Fibroblast of mammary gland (primary cell): Measurements from ENCODE around the gene POU3F1.

Experiments used
- DNase-seq: peaks from one replicate; pipeline ENCODE4 v3.0.0-alpha.2; 2010; ENCODE audit warnings: low read depth
- H3K4me3 ChIP-seq: 2 replicates; pipeline ENCODE4 v1.5.1; 2011; ENCODE audit warnings: low read depth, mild to moderate bottlenecking, low read length, moderate library complexity; ENCODE audit not compliant: control insufficient read depth
- TF ChIP-seq, protein P1 (sequence below): conservative IDR thresholded peaks from 2 replicates; pipeline ENCODE4 v1.5.1; 2011; ENCODE audit warnings: low read depth, low read length, inconsistent platforms; ENCODE audit not compliant: control insufficient read depth, insufficient read depth

Gene POU3F1

DNA sequence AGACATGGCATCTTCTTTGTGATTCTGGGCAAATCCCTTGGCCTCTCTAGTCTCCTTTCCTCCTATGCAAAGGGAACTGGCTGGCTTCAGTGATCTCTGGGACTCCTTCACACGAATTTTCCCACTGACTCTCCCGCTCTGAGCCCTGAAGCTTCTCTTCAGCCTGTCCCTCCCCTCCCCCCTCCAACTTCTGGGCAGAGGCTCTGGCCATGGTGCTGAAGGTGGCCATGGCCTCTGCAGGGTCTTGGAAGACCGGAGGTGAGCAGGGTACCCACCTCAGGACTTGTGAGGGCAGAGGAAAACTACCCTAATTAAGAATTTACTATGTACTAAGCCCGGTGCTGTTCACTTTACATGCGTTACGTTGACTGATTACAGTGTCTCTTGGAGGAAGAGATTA lies 29.4 kb upstream of the POU3F1 start:
- DNase-seq = peak; percentile 8
- TF ChIP-seq, protein P1, sequence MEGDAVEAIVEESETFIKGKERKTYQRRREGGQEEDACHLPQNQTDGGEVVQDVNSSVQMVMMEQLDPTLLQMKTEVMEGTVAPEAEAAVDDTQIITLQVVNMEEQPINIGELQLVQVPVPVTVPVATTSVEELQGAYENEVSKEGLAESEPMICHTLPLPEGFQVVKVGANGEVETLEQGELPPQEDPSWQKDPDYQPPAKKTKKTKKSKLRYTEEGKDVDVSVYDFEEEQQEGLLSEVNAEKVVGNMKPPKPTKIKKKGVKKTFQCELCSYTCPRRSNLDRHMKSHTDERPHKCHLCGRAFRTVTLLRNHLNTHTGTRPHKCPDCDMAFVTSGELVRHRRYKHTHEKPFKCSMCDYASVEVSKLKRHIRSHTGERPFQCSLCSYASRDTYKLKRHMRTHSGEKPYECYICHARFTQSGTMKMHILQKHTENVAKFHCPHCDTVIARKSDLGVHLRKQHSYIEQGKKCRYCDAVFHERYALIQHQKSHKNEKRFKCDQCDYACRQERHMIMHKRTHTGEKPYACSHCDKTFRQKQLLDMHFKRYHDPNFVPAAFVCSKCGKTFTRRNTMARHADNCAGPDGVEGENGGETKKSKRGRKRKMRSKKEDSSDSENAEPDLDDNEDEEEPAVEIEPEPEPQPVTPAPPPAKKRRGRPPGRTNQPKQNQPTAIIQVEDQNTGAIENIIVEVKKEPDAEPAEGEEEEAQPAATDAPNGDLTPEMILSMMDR = no peak
- H3K4me3 ChIP-seq = no peak overlapping the region

DNA sequence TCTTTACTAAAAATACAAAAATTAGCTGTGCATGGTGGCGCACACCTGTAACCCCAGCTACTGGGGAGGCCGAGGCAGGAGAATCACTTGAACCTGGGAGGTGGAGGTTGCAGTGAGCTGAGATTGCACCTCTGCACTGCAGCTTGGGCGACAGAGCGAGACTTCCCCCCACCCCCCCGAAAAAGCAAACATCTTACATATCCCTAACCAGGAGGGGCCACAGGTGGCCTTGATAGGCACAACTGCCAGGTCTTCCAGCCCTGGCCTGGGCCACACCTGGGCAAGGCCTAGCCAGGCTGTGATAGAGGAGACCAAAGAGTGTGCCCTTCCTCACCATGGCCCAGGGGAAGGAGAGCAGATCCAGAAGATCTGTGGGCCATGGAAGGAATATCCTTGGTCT lies 28.6 kb upstream of the POU3F1 start:
- DNase-seq = no peak
- TF ChIP-seq, protein P1 = no peak
- no peak overlapping the region for H3K4me3 ChIP-seq

DNA sequence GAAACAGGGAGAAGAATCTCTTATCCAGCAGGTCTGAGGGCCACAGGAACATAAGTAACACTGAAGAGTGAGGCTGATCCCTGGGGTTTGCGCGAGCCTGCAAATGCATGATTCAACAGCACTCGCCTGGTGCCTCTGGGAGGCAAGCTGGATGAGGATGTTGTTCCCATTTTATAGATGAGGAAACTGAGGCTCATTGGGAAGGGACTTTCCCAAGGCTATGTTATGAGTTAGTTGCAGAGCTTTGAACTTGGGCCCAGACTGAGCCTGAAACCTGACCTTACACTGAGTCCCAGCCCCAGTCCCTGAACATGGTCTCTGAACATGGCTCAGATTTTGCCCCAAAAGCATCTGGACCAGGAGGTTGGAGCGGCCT lies 27.7 kb upstream of the POU3F1 start:
- TF ChIP-seq, protein P1 = no peak
- no peak overlapping the region for H3K4me3 ChIP-seq
- DNase-seq = no peak

DNA sequence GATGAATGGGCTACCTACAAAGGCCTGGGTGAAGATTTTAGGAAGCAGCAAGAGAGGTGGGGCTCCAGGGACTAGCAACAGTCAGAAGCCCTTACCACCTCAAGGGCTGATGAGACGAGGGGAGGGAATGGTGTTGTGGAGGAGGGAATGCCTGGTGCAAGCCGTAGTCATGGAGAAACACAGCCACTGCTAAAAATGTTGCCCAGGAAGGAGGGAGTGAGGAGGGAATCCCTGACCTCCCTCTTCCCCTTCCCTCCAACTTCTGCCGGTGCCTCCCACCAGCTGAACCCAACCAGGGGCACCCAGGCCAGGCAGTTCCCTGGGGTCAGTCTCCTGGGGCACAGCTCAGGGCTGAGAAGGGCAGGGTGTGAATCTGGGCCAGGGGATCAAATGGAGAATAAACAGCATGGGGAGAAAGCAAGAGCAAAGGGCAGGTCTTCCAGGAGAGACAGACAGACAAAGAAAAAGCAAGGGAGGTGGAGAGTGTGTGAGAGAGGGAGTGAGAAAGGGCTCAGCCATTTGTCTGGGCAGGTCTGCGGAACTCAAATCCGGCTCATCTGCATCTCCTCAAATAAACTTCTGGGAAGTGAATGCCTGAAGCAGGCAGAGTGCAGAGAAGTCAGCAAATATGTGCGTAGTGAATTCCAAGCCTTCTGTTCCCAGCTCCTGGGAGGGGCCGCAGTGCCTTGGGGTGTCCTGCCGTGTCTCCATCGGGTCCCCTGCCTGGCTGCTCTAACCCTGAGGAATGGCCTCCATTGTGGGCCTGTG lies 27.1 kb upstream of the POU3F1 start:
- no peak overlapping the region for H3K4me3 ChIP-seq
- TF ChIP-seq, protein P1 = no peak
- DNase-seq = no peak

DNA sequence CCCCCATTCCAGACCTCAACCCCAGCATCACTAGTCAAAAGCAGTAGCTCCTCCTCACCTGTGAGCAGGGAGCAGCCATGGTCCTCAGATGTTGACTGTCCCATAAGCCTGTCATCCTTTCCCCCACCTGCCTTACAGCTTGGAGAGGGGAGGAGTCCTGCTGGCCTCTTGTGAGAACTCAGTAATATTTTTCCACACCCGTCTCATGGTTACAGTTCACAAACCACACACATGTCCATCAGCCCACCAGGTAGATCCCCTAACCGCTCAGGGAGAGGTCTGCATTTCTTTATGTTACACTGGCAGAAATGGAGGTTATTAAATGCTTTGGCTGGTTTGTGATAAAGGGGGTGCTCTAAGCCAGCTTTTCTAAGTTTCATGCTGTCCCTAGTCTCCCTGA lies 26.3 kb upstream of the POU3F1 start:
- H3K4me3 ChIP-seq = no peak overlapping the region
- TF ChIP-seq, protein P1 = no peak
- DNase-seq = no peak

DNA sequence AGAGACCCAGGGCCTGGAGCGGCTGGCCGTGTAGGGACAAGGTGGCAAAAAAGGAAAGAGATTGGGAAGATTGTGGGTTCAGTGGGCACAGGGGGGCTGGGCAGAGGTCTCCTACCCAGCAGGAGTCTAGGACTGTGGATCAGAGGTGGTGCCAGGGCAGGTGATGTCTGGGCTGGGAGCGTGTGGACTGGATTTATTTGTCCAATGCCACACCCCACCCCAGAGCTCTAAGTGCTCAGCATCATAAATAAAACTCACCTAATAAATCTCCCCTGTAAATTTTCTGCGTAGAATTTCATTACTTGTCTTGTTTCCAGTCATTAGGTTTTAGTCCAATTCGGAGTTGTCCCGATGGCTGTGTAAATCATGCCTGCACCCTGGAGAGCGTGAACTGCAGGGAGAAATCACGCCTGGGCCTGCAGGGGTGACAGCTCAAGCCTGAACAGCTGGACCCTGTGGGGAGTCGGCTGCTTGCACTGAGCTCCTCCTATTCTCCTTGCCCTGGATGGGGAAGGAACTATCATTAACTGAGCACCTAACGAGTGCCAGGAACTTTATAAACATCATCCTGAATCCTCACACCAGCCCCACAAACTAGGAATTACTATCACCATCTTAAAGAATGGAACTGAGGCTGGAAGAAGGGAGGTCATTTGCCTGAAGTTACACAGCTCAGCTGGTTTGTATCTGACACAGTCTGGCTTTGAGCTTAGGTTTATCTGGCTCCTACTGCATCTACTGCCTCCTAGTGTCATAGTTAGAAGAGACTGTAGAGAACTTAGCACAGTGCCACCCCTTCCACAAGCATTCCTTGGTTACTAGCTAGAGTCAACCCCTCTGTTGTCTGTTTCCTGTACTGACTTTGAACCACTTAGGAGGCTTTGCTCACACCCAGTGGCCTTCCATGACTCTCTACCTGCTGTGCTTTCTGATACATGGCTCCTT lies 25.0 kb upstream of the POU3F1 start:
- TF ChIP-seq, protein P1 = peak; percentile 62
- H3K4me3 ChIP-seq = no peak overlapping the region
- DNase-seq = peak; percentile 57
